B cell (primary cell): ENCODE measurements around the gene ACTN2.

Experiments
- CTCF ChIP-seq: fragments of 200-600 bp; IDR thresholded peaks from one replicate; pipeline ENCODE4 v1.8.0; 2022; ENCODE audit warnings: antibody characterized with exemption, mild to moderate bottlenecking
- EZH2 ChIP-seq: IDR thresholded peaks from 2 replicates; pipeline ENCODE4 v1.6.1; 2012; ENCODE audit warnings: borderline replicate concordance, low read depth, mild to moderate bottlenecking, moderate library complexity, low read length; ENCODE audit not compliant: insufficient read depth, poor library complexity, severe bottlenecking

GRCh38 chr1:236639686-236640085 is 46.6 kb upstream of the ACTN2 start:
- no peak for TF ChIP-seq CTCF
- TF ChIP-seq EZH2 = no peak
